Glomerular visceral epithelial cell (primary cell): Measurements from ENCODE around the gene TYR.
A peak's percentile ranks its signal among the peaks of the same experiment; 100 is the strongest.
"Not testable (repeated sequence)": the region's sequence is repeated elsewhere in the genome, so short reads cannot be mapped to it uniquely, and the experiment has no call there.

Experiments used
- DNase-seq: peaks from one replicate; pipeline ENCODE4 v3.0.0-alpha.2; 2016; ENCODE audit errors: extremely low spot score

TYR gene

GRCh38 chr11:89177691-89178231 is at the start of gene TYR:
Gene TYR, plus strand, starts transcription at chr11:89177875. Its CDS starts 79 bp downstream, at chr11:89177954.
- DNase-seq = no peak

DNA sequence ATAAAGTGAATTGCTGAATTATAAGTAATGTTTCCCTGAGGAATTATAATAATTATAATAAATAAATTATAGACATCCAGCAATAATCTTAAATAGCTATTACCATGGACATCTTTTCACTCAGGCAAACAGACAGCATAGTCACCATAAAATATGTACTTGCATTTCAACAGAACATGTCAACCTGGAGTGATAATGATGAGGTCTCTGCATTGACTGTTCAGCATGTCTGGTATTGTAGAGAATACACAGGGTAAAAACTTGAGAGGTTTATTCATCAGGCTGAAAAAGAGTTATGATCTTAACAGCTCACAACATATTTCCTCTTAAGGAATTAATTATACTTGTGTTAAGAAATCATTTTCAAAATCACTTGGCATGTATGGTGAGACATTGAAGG is 41.1 kb upstream of the TYR start:
- no peak for DNase-seq

- no peak for DNase-seq
Measured at GRCh38 chr11:89147229-89147628, 30.4 kb upstream of the TYR start.

- no peak for DNase-seq
Measured at GRCh38 chr11:89159974-89160373, 17.7 kb upstream of the TYR start.

DNA sequence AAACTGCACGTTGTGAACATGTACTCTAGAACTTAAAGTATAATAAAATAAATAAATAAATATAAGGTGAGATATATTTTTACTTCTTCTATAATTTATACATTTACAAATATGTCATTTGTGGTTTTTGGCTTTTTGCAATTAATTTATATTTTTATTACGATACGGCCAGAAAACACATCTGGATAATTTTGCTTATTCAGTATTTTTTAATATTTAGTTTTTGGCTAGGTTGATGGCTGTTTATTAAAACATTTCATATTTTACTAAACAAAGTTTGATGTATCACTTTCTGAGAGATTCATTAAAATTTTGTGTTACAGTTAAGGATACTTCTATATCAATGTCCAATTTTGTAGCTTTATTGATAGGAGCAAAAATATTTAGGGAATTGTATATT is 15.7 kb upstream of the TYR start:
- DNase-seq = no peak

DNA sequence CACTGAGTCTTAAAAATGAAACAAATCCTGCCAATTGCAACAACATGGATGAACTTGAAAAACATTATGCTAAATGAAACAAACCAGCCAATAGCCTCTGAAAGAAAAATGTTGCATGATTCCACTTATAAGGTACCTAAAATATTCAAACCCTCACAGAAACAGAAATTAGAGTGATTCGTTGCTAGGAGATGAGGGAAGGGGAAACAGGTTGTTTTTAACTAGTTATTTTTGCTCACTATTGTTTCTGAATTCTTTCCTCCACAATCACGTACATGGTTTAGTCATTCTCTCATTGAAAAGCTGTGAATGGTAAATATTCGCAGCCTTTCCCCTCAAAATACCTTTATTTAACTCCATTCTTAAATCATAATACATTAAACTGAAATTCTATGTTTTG is 14.0 kb upstream of the TYR start:
- DNase-seq = no peak

- no peak for DNase-seq
Measured at GRCh38 chr11:89168396-89168795, 9.3 kb upstream of the TYR start.

DNA sequence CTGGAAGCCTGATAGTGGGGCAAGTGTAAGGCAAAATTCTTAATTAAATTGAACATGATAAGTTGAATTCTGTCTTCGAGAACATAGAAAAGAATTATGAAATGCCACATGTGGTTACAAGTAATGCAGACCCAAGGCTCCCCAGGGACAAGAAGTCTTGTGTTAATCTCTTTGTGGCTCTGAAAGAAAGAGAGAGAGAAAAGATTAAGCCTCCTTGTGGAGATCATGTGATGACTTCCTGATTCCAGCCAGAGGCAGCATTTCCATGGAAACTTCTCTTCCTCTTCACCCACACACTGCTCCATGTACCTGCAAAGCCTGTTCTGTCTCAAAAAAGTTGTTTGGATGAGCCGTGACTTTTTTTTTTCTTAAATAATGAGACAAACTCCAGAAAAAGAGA is 1.9 kb upstream of the TYR start:
- no peak for DNase-seq

DNA sequence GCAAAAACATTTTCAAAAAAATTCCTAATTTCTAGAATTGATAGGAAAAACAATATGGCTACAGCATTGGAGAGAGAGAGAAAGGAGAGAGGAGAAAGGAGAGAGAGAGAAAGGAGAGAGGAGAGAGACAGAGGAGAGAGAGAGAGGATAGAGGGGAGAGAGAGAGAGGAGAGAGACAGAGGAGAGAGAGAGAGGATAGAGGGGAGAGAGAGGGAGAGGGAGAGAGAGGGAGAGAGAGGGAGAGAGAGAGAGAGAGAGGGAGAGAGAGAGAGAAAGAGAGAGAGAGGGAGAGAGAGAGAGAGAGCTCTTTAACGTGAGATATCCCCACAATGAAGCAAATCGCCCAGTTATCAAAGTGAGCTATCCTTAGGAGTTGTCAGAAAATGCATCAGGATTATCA is 737 bp upstream of the TYR start:
- no peak for DNase-seq

DNA sequence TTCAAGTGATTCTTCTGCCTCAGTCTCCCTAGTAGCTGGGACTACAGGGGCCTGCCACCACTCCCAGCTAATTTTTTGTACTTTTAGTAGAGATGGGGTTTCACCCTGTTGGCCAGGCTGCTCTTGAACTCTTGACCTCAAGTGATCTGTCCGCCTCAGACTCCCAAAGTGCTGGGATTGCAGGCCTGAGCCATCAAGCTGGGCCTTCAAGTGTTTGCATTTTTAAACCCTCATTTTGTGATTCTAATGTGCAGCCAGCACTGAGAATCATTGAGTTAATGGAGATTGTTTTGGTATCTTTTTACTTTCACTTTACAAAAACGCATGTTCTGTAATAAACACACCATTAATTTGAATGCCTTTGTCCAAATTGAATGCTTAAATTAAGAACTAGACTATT is 3.4 kb downstream of the TYR start:
- DNase-seq = no peak

- peak; percentile 6 for DNase-seq
Measured at GRCh38 chr11:89182773-89183518, 5.3 kb downstream of the TYR start.

GRCh38 chr11:89184021-89184420 is 6.3 kb downstream of the TYR start:
- peak; percentile 7 for DNase-seq

GRCh38 chr11:89189776-89190175 is 12.1 kb downstream of the TYR start:
- no peak for DNase-seq

GRCh38 chr11:89201138-89201537 is 23.5 kb downstream of the TYR start:
- DNase-seq = no peak

DNA sequence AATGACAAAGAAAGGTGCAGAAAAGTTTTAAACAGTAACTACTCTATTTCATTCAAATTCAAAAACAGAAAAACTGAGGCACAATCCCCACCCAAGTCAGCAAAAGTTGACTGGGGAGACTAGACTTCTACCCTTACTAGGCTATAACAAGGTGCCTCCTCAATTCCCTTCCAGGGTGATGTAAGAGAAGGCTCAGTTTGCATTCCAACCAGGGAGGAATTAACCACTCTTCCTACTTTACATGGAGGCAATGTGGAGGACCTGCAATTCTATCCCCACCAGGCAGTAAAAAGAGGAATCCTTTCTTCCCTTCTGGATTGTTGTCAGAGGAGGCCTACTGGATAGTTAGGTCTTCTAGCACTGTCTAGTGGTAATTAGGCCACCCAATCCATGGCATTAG is 26.1 kb downstream of the TYR start:
- DNase-seq = no peak

DNA sequence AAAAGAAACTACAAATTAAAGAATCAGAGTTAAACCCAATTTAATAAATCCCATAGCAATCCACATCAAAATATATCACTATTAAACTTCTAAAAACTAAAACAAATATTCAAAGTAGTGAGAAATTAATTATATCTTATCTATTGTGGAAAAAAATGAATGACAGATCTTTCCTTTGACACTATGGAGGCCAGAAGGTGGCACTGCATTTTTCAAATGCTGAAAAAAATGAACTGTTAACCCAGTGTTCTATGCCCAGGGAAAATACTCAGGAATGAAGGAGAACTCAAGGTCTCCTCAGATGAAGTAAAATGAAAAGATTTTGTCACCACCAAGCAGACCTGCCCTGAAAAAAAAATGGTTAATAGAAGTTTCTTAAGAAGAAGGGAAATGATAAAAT is 27.7 kb downstream of the TYR start:
- no peak for DNase-seq

- DNase-seq = no peak
Measured at GRCh38 chr11:89220684-89221339, 43.1 kb downstream of the TYR start.

DNA sequence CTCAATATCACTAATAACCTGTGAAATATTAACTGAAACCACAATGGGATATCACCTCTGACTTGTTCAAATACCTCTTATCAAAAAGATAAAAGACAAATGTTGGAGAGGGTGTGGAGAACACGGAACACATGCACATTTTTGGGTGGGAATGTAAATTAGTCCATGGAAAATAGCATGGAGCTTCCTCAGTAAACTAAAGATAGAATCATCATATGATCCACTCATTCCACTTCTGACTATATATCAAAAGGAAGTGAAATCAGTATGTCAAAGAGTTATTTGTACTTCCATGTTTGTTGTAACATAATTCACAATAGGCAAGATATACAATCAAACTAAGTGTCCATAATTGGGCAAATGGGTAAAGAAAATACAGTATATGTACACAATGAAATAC is 57.4 kb downstream of the TYR start:
- DNase-seq = no peak

GRCh38 chr11:89235976-89236375 is 58.3 kb downstream of the TYR start:
- DNase-seq = peak; percentile 22

DNA sequence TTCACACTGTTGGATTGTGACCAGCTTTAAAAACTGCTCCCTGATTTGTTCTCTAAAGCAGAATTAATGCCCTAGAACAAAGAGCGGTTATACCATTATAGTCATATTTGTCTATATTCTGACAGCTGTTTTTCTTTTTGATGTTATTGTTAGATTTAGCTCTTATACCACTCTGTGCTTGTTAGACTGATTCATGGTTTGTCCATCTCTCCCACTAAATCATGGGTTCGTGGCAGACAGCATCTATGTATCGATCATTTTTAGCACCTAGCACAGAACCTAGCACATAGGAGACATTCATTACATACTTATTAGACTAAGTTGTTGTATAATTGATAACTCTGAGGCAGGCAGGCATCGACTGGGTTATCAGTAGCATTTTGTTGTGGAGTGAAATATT is 69.3 kb downstream of the TYR start:
- not testable (repeated sequence) for DNase-seq

- no peak for DNase-seq
Measured at GRCh38 chr11:89249196-89249595, 71.5 kb downstream of the TYR start.

- DNase-seq = not testable (repeated sequence)
Measured at GRCh38 chr11:89261483-89261882, 83.8 kb downstream of the TYR start.

DNA sequence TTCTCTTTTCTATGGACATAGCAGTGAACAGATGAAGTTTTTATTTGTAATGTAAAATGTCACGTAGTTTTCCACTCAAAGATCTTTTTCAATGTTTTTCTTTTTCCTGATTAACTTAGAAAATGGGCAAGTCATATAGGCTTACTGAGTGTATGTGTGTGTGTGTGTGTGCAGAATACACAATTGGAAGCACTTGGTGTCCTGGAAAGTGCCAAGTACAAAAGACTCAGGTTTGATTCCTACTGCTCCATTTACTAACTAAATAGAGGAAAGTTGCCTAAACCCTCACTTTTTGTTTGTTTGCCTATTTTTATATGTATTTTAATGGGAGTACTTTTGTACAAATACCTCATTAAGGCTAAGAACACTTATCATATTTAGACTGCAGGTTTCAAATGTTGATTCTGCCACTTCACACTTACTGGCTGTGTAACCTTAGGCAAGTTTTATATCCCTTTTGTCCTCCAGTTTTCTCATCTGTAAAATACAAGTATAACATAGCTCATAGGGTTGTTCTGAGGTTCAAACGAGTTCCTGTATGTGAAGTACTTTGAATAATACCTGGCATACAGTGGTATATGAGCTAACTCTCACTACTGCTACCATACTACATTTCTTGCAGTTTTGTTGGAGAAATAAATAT is 90.1 kb downstream of the TYR start:
- no peak for DNase-seq
